Measurements from ENCODE around the gene GABRP.

Gene GABRP

DNA sequence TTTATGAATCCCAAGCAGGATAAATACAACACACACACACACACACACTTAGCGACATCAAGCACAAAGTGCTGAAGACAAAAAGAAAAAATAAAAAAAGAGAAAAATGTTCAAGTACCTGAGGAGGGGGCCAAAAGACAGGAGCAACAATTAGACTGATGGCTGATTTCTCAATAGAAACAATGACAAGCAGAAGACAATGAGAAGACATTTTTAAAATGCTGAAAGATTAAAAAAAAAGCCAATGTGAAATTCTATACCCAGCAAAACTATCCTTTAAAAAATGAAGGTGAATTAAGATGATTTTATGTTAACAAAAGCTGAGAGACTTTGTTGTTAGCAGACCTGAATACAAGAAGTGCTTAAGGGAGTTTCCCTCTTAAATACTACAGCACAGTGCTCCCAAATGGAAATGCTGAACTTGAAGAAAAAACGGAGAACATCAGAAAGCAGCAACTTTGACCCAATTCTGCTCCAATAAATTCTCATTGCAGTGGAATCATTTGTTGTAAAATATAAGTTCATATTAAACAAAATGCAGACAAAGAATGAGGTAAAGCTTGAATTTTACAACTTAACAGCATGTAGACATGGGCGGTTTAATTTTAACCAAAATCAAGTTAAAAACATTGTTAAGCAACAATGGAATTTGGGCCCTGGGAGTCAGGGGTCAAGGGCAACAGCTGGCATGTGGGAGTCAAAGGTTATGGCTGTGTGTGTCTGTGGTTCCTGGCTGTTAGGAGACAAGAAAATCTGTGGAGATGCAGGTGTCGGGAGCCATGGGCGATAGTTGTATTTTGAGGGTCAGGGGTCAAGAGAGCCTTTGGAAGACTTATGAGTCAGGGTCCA, 77.5 kb downstream of the GABRP start:
- no peak for DNase-seq (ENCODE audit: low read depth in 2 of 2)

DNA sequence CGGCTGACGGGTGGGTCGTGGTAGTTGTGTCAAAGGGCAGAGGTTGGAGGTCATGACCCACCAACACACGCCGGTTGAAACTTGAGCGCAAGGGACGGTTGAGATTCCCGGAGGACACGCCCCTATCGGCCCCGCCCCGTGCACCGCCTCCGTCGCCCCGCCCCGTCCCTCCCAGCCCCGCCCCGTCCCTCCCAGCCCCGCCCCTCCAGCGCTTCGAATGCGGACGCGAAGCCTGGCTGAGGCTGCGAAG, 78.1 kb downstream of the GABRP start:
- no peak for DNase-seq (ENCODE audit: low read depth in 2 of 2)

DNA sequence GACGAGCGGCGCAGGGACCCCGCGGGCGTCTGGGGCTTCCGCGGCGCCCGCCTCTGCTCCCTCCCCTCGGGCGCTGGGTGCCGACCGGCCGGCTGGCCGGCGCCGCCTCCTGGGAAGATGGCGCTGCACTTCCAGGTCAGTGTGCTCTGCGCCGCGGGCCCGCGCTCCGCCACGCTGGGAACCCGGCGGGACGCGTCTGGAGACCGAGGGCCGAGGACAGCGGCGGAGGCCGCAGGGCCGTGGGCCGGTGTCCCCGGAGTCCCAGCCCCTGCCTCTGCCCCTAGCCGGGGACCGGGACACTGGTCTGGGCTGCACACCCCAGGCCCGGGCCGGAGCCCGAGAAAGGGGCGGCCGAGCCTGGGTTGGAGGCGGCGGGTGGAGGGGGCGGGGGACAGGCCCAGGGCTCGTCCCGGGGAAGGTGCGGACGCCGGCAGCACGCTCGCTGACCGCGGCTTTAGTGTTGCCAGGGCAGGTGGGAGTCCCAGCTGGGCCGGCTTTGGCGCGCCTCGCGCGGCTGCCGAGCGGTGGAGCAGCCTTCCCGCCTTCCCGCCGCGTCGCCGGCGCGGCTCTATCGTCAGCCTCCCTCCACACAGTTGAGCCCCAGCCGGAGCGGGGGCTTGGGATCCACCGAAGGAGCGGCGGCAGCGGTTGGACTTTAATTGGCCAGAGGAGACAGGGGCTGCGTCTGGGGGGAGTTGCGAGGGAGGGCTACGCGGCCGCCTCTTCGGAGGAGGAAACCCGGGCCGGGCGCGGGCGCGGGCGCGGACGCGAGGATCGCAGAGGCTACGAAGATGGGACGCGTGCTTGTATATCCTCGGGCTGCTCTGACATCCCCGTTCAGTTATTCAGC, 78.6 kb downstream of the GABRP start, which contains the start of gene RANBP17:
Gene RANBP17 (plus strand): TSS at position 102 of the 850 bp plus-strand sequence.
- DNase-seq (ENCODE audit: low read depth in 2 of 2), result no peak

DNA sequence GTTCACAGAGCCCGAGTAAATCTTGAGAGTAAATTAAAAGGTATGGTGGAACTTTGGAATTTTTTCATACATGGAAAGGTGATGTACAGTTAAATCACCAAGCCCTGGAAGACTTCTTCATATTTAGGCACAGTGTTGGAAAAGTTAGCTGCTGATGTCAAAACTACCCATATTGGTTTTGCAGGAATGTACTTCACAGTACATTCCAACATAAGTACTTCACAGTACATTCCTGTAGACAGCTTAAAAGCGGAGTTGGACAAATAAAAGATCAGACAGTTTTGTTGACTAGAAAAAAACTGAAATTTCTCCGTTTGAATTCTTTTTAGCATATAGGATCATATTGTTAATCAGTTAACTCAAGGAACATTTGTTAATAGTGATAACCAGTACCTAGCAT, 80.1 kb downstream of the GABRP start:
- no peak for DNase-seq (ENCODE audit: low read depth in 2 of 2)
